SH-SY5Y (cell line): Measurements from ENCODE around the gene POU2F3.

ENCODE experiments used
- GATA2 ChIP-seq: IDR thresholded peaks from 2 replicates; pipeline ENCODE4 v1.6.1; 2011; ENCODE audit warnings: mild to moderate bottlenecking, low read depth, low read length
- GATA3 ChIP-seq: IDR thresholded peaks from 2 replicates; pipeline ENCODE4 v1.6.1; 2011; ENCODE audit warnings: low read depth, mild to moderate bottlenecking, low read length, moderate library complexity

GRCh38 chr11:120222916-120223315 lies 17.0 kb upstream of the POU2F3 start:
- no peak for TF ChIP-seq GATA2
- no peak for TF ChIP-seq GATA3
